ENCODE data around the gene C10orf90. TPM values are rescaled to one million over a fixed set of nuclear protein-coding genes. Genes with fewer than 3 reads are reported as not detected.

Gene C10orf90
- total RNA-seq, 1 experiment from 2014 or later: not detected

DNA sequence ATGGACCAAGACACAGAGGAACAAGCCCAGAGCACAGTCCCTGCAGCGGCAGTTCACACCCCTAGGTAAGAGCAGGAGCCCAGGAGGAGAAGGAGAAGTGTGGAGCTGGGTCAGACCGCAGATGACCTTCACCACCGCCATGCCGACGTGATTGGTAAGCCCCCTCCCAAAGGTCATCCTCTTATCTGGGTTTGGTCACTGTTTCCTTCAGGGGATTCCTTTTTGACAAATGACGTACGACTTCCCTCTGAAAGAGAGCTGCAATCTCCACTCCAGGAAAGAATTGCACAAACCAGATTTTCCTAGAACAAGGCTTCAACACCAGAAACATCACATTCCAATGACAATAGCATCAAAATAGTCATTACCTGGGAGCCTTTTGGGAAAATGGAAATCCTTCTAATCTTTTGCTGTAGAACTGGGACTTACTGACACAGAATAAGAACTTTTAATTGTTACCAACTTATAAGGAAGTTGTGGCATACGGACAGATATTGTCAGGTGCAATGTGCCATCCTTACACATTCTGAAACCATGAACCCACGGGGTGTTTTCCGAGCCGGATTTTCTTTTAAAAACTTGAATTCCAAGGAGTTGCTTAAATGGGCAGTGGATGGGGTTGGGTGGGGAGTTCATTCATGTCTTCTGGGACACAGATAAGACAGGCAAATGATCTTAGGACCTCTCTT, 261.4 kb downstream of the C10orf90 start:
- Mint-ChIP-seq H3K36me3 (ENCODE audit: insufficient read depth in 1 of 3, low read depth in 3 of 3) (no peaks in the 10 kb centered on the region; a peak in 2 of 7 replicates), H3K9me3 (peaks cover 2 to 4% of the 10 kb centered on the region in 2 experiments; a peak in 2 of 5 replicates), H3K27ac (no peak overlapping the region), H3K27me3 (ENCODE audit: low read depth) (0 out of 2 replicates have a peak, but pooled peaks cover 2% of the 10 kb centered on the region), H3K4me3 (no peak overlapping the region), H3K4me1 (peaks cover 11 to 17% of the 10 kb centered on the region in 2 experiments)
- no peaks in the 10 kb centered on the region for H3K23me2 ChIP-seq (ENCODE audit: insufficient read length, low read depth, low read length, poor library complexity, severe bottlenecking)
- H3K79me1 ChIP-seq (ENCODE audit: insufficient read depth, low read depth, low read length, poor library complexity, severe bottlenecking): no peaks in the 10 kb centered on the region
- H4K91ac ChIP-seq (ENCODE audit: insufficient read length, low read depth, low read length): no peak overlapping the region
- H2BK12ac ChIP-seq (ENCODE audit: insufficient read length, low read depth, low read length): no peak overlapping the region
- H3T11ph ChIP-seq (ENCODE audit: low read length): no peak overlapping the region
- H2BK20ac ChIP-seq (ENCODE audit: low read depth, low read length, poor library complexity, severe bottlenecking): no peak overlapping the region
- H2BK5ac ChIP-seq (ENCODE audit: insufficient read length, low read length): no peak overlapping the region
- H3K14ac ChIP-seq (ENCODE audit: insufficient read depth, low read length): no peak overlapping the region
- no peak overlapping the region for H3K9ac ChIP-seq (ENCODE audit: extremely low read depth, insufficient read length, low read length)
- H3K27ac ChIP-seq (ENCODE audit: insufficient read length, low read depth, low read length): no peak overlapping the region
- H3K18ac ChIP-seq (ENCODE audit: insufficient read length, low read depth, low read length): no peak overlapping the region
- H3K9me3 ChIP-seq (ENCODE audit: control insufficient read depth, low read depth, low read length): no peaks in the 10 kb centered on the region
- no peak overlapping the region for H3K23ac ChIP-seq (ENCODE audit: insufficient read length, low read depth, low read length)
- H2BK15ac ChIP-seq (ENCODE audit: low read depth, low read length): no peak overlapping the region
- no peak overlapping the region for H2AFZ ChIP-seq (ENCODE audit: low read length)
- H4K20me1 ChIP-seq (ENCODE audit: control insufficient read depth, insufficient read depth, insufficient read length): no peaks in the 10 kb centered on the region
- H2BK120ac ChIP-seq (ENCODE audit: low read depth, low read length, poor library complexity, severe bottlenecking): no peak overlapping the region
- H2AK5ac ChIP-seq (ENCODE audit: insufficient read length, low read length): no peak overlapping the region
- H3K4ac ChIP-seq (ENCODE audit: low read depth, low read length): no peak overlapping the region
- no peak overlapping the region for H4K5ac ChIP-seq (ENCODE audit: insufficient read length, low read depth, low read length)
- H4K8ac ChIP-seq (replicated peaks; ENCODE audit: insufficient read length, low read depth, low read length): no peak overlapping the region
- H3K4me1 ChIP-seq (ENCODE audit: insufficient read depth, low read length): peaks cover 5% of the 10 kb centered on the region; the same call in 1 of the 2 replicates
- WGBS (ENCODE audit: extremely low coverage, insufficient read length, low lambda C conversion rate): no CpG with 5 or more reads among the region's 11 CpGs
- no peak overlapping the region for H3K56ac ChIP-seq (ENCODE audit: insufficient read length, low read depth, low read length)
- H3K79me2 ChIP-seq (ENCODE audit: insufficient read depth, low read length): no peaks in the 10 kb centered on the region
- TF ChIP-seq, protein P1, sequence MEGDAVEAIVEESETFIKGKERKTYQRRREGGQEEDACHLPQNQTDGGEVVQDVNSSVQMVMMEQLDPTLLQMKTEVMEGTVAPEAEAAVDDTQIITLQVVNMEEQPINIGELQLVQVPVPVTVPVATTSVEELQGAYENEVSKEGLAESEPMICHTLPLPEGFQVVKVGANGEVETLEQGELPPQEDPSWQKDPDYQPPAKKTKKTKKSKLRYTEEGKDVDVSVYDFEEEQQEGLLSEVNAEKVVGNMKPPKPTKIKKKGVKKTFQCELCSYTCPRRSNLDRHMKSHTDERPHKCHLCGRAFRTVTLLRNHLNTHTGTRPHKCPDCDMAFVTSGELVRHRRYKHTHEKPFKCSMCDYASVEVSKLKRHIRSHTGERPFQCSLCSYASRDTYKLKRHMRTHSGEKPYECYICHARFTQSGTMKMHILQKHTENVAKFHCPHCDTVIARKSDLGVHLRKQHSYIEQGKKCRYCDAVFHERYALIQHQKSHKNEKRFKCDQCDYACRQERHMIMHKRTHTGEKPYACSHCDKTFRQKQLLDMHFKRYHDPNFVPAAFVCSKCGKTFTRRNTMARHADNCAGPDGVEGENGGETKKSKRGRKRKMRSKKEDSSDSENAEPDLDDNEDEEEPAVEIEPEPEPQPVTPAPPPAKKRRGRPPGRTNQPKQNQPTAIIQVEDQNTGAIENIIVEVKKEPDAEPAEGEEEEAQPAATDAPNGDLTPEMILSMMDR (conservative IDR thresholded peaks at IDR 0.05): no peak
- no peak overlapping the region for H3K4me2 ChIP-seq (ENCODE audit: insufficient read depth, insufficient read length, low read length)
- no peaks in the 10 kb centered on the region for H3K27me3 ChIP-seq (ENCODE audit: insufficient read depth, low read length)
- no peak for DNase-seq

Measured in H9 (cell line).